SK-N-SH treated with all-trans-retinoic acid at 6 μM for 48 hours (cell line): Measurements from ENCODE around the gene PPP1R12B.
"Not testable (repeated sequence)": the region's sequence is repeated elsewhere in the genome, so short reads cannot be mapped to it uniquely, and the experiment has no call there.

ENCODE experiments used
- ARNTL ChIP-seq: fragments of 450-650 bp; formaldehyde crosslinking; IDR thresholded peaks from 2 replicates; pipeline ENCODE4 v1.5.0; 2020; ENCODE audit warnings: low read depth, mild to moderate bottlenecking, moderate library complexity, borderline replicate concordance
- BACH2 ChIP-seq: fragments of 250-450 bp; sonication (Bioruptor Pico); IDR thresholded peaks from 2 replicates; pipeline ENCODE4 v1.9.0; 2021; ENCODE audit warnings: mild to moderate bottlenecking, borderline replicate concordance
- PPARA ChIP-seq: fragments of 250-450 bp; sonication (Bioruptor Pico); IDR thresholded peaks from 2 replicates; pipeline ENCODE4 v1.5.0; 2020; ENCODE audit warnings: mild to moderate bottlenecking, borderline replicate concordance
- ZNF565 ChIP-seq: fragments of 450-650 bp; formaldehyde crosslinking; conservative IDR thresholded peaks from 2 replicates; pipeline ENCODE4 v1.5.0; 2020; ENCODE audit warnings: low read depth, mild to moderate bottlenecking, moderate library complexity

DNA sequence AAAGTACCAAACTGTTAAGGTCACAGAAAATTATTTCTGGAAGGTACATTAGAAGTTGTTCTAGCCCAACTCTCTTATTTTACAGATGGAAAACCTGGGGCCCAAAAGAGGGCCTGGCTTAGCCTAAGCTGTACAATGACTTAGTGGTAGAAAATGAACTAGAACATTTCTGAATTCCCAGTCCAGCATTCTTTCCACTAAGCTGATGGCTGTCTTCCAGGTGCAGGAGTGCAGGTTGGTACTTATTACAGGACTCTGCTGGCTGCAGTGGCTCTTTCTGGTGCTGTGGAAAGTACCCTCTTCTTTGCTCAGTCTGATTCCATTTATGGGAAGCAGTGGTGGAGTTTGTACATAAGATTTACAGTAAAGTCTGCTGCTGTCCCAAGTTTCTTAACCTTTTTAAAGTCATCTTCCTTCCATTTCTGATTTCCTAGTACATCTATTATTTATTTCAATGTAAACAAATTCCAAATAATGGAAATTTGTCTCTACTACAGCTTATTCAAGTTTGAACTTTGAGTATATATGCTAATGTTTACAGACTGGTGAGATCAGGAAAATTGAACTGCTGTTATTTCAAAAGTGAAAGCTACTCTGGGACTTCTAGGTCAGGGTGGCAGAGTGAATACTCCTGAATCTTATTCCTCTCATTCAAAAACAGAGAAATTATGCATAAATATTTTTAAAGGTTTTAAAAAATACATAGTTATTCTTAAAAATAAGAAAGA, 171.8 kb downstream of the PPP1R12B start:
- not testable (repeated sequence) for TF ChIP-seq ARNTL (CRISPR knock-in tag); PPARA; ZNF565 (CRISPR knock-in tag); BACH2 (CRISPR knock-in tag)
